ENCODE measurements around the gene AGPAT4. TPM values are rescaled to one million over a fixed set of nuclear protein-coding genes. Genes with fewer than 3 reads are reported as not detected.

The AGPAT4 gene
- total RNA-seq, 4 donors from 2014 or later = 0.36 to 0.61 (median 0.53) TPM

GRCh38 chr6:161150566-161150965 is 123.3 kb downstream of the AGPAT4 start:
- Histone ChIP-seq H3K4me1 (no peaks in the 10 kb centered on the region), H3K27ac (no peak overlapping the region), H3K27me3 (no peaks in the 10 kb centered on the region), H3K36me3 (no peaks in the 10 kb centered on the region), H3K4me3 (no peak overlapping the region), H3K9me3 (no peaks in the 10 kb centered on the region)
- in situ Hi-C loops (cut with MboI; ENCODE audit: low sequenced_read_pairs in 4 of 4) = no loop called here
- no peak for ATAC-seq
- intact Hi-C loops (cut with DNase I; ENCODE audit: low total_unique reads) = no loop called here
- TF ChIP-seq CTCF (IDR thresholded peaks at IDR 0.05 in 4 of 5, conservative IDR thresholded peaks at IDR 0.05 in 1 of 5) (no peak), POLR2A (IDR thresholded peaks at IDR 0.05) (no peak)
- no peak for DNase-seq

GRCh38 chr6:161150136-161150535 is 123.7 kb downstream of the AGPAT4 start:
- TF ChIP-seq POLR2A (IDR thresholded peaks at IDR 0.05) = no peak
- TF ChIP-seq CTCF (IDR thresholded peaks at IDR 0.05 in 4 of 5, conservative IDR thresholded peaks at IDR 0.05 in 1 of 5) = no peak
- intact Hi-C loops (cut with DNase I; ENCODE audit: low total_unique reads) (no loop called here), in situ Hi-C loops (cut with MboI; ENCODE audit: low sequenced_read_pairs in 4 of 4) (no loop called here)
- ATAC-seq (no peak), DNase-seq (no peak)
- no peak overlapping the region for H3K4me3 ChIP-seq
- no peak overlapping the region for H3K27ac ChIP-seq
- H3K27me3 ChIP-seq = no peaks in the 10 kb centered on the region
- no peaks in the 10 kb centered on the region for H3K9me3 ChIP-seq
- no peaks in the 10 kb centered on the region for H3K4me1 ChIP-seq
- no peaks in the 10 kb centered on the region for H3K36me3 ChIP-seq

GRCh38 chr6:161143663-161144430 is 130.0 kb downstream of the AGPAT4 start:
- no peak for TF ChIP-seq POLR2A (IDR thresholded peaks at IDR 0.05)
- TF ChIP-seq CTCF (IDR thresholded peaks at IDR 0.05 in 4 of 5, conservative IDR thresholded peaks at IDR 0.05 in 1 of 5) = no peak
- no peak overlapping the region for H3K27ac ChIP-seq
- no peaks in the 10 kb centered on the region for H3K36me3 ChIP-seq
- no peaks in the 10 kb centered on the region for H3K9me3 ChIP-seq
- ATAC-seq (no peak), DNase-seq (no peak)
- H3K27me3 ChIP-seq = no peaks in the 10 kb centered on the region
- H3K4me1 ChIP-seq = no peaks in the 10 kb centered on the region
- intact Hi-C loops (cut with DNase I; ENCODE audit: low total_unique reads) = loop anchor here (5.0 kb wide), 1 partner anchor 228 kb away; no protein-coding TSS in a partner anchor
- no peak overlapping the region for H3K4me3 ChIP-seq
- in situ Hi-C loops (cut with MboI; ENCODE audit: low sequenced_read_pairs in 4 of 4) = no loop called here

- TF ChIP-seq POLR2A (IDR thresholded peaks at IDR 0.05) = no peak
Measured at GRCh38 chr6:161142957-161143296, 130.9 kb downstream of the AGPAT4 start.

GRCh38 chr6:161141173-161141572 is 132.7 kb downstream of the AGPAT4 start:
- no peak for TF ChIP-seq POLR2A (IDR thresholded peaks at IDR 0.05)
- intact Hi-C loops (cut with DNase I; ENCODE audit: low total_unique reads) = loop anchor here (5.0 kb wide), 1 partner anchor 231 kb away; no protein-coding TSS in a partner anchor
- in situ Hi-C loops (cut with MboI; ENCODE audit: low sequenced_read_pairs in 4 of 4) = no loop called here
- DNase-seq (no peak), ATAC-seq (no peak)
- H3K9me3 ChIP-seq = no peaks in the 10 kb centered on the region
- no peak overlapping the region for H3K27ac ChIP-seq
- no peaks in the 10 kb centered on the region for H3K4me1 ChIP-seq
- H3K27me3 ChIP-seq = no peaks in the 10 kb centered on the region
- H3K4me3 ChIP-seq = no peak overlapping the region
- no peaks in the 10 kb centered on the region for H3K36me3 ChIP-seq

More at GRCh38 chr6:161142957-161143296, 130.9 kb downstream of the AGPAT4 start:
- in situ Hi-C loops (cut with MboI; ENCODE audit: low sequenced_read_pairs in 4 of 4) (no loop called here), intact Hi-C loops (cut with DNase I; ENCODE audit: low total_unique reads) (loop anchor here (5.0 kb wide), 1 partner anchor 229 kb away; no protein-coding TSS in a partner anchor)
- no peak overlapping the region for H3K4me3 ChIP-seq
- H3K27ac ChIP-seq = no peak overlapping the region
- H3K36me3 ChIP-seq = no peaks in the 10 kb centered on the region
- no peak for ATAC-seq
- no peaks in the 10 kb centered on the region for H3K4me1 ChIP-seq
- no peak for DNase-seq
- no peaks in the 10 kb centered on the region for H3K9me3 ChIP-seq
- no peaks in the 10 kb centered on the region for H3K27me3 ChIP-seq
